ENCODE results near the gene ATP8B1. TPM values are rescaled to one million over a fixed set of nuclear protein-coding genes. Genes with fewer than 3 reads are reported as not detected.

Gene ATP8B1
- total and polyA plus RNA-seq, 8 donors, result 16.4 to 26.6 (median 19.1) TPM

- intact Hi-C loops (cut with DNase I), result no loop called here
- no peak for TF ChIP-seq CTCF (IDR thresholded peaks at IDR 0.05)
- Histone ChIP-seq H3K4me1 (peaks cover 15 to 53% of the 10 kb centered on the region in 2 donors), H3K27ac (peak overlapping the region; percentile 61 to 78), H3K4me3 (no peak overlapping the region), H3K9me3 (no peaks in the 10 kb centered on the region), H3K27me3 (no peaks in the 10 kb centered on the region), H3K36me3 (no peaks in the 10 kb centered on the region)
- DNase-seq, result no peak
- ATAC-seq, result peak; percentile 7
These were observed 14.0 kb downstream of the ATP8B1 start for GRCh38 chr18:57789090-57789489.

GRCh38 chr18:57787068-57787685 lies 15.9 kb downstream of the ATP8B1 start:
- intact Hi-C loops (cut with DNase I), result no loop called here
- Histone ChIP-seq H3K4me3 (no peak overlapping the region), H3K27me3 (no peaks in the 10 kb centered on the region), H3K36me3 (no peaks in the 10 kb centered on the region), H3K4me1 (peaks cover 4 to 38% of the 10 kb centered on the region in 2 donors), H3K9me3 (no peaks in the 10 kb centered on the region), H3K27ac (no peak overlapping the region)
- no peak for TF ChIP-seq CTCF (IDR thresholded peaks at IDR 0.05)
- no peak for DNase-seq
- ATAC-seq, result no peak

DNA sequence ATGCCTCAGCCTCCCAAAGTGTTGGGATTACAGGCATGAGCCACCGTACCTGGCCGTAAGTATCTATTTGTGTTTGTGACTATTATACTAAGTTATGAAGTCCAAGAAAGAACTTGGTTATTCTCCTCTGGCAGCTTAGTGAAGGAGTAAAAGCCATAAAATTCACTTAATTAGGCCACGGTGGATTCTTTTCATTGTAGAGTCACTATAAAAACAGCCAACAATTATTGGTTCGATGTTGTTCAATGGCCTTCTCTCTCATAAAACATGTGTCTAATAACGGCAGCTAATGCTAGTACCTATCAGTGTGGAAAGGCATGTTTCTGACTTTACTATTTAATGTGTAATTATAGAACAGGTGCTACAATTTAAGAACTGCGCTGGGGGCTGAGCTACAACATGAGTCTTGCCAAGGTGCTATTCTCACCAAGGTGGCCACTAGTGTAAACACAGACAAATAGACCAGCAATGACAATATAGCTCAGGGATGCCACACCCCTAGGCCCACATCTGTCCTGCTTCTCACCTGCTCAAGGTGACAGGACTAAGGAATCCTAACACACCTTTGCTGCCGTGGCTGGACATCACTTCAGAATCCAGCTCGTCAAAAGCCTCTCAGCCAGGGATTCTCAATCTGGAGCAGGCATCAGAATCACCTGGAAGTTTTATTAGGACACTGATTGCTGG lies 17.2 kb downstream of the ATP8B1 start:
- Histone ChIP-seq H3K4me1 (peaks cover 6 to 48% of the 10 kb centered on the region in 2 donors), H3K9me3 (no peaks in the 10 kb centered on the region), H3K4me3 (no peak overlapping the region), H3K27me3 (no peaks in the 10 kb centered on the region), H3K27ac (no peak overlapping the region), H3K36me3 (no peaks in the 10 kb centered on the region)
- intact Hi-C loops (cut with DNase I), result no loop called here
- TF ChIP-seq CTCF (IDR thresholded peaks at IDR 0.05), result no peak
- ATAC-seq, result no peak
- DNase-seq, result no peak

GRCh38 chr18:57784801-57785114 lies 18.4 kb downstream of the ATP8B1 start:
- no peaks in the 10 kb centered on the region for H3K36me3 ChIP-seq
- H3K4me3 ChIP-seq, result no peak overlapping the region
- TF ChIP-seq CTCF (IDR thresholded peaks at IDR 0.05), result no peak
- peaks cover 6 to 56% of the 10 kb centered on the region in 2 donors for H3K4me1 ChIP-seq
- DNase-seq (no peak), ATAC-seq (no peak)
- intact Hi-C loops (cut with DNase I), result no loop called here
- no peak overlapping the region for H3K27ac ChIP-seq
- no peaks in the 10 kb centered on the region for H3K27me3 ChIP-seq
- no peaks in the 10 kb centered on the region for H3K9me3 ChIP-seq

GRCh38 chr18:57784034-57784800 lies 18.9 kb downstream of the ATP8B1 start:
- no peak for DNase-seq
- peaks cover 6 to 54% of the 10 kb centered on the region in 2 donors for H3K4me1 ChIP-seq
- H3K4me3 ChIP-seq, result no peak overlapping the region
- no peak overlapping the region for H3K27ac ChIP-seq
- TF ChIP-seq CTCF (IDR thresholded peaks at IDR 0.05), result no peak
- peak; percentile 6 for ATAC-seq
- no peaks in the 10 kb centered on the region for H3K36me3 ChIP-seq
- intact Hi-C loops (cut with DNase I), result no loop called here
- H3K9me3 ChIP-seq, result no peaks in the 10 kb centered on the region
- no peaks in the 10 kb centered on the region for H3K27me3 ChIP-seq

All from left lung (tissue), 10 donors.